GM18907 (cell line): ENCODE data around the gene BCL2.
A peak's percentile ranks its signal among the peaks of the same experiment; 100 is the strongest.

Source experiments
- ATAC-seq: cut with Tn5 transposase; IDR thresholded peaks from one replicate; pipeline ENCODE4 v1.9.1; 2021; ENCODE audit warnings: mild to moderate bottlenecking, moderate library complexity; ENCODE audit not compliant: unreplicated experiment

The BCL2 gene

DNA sequence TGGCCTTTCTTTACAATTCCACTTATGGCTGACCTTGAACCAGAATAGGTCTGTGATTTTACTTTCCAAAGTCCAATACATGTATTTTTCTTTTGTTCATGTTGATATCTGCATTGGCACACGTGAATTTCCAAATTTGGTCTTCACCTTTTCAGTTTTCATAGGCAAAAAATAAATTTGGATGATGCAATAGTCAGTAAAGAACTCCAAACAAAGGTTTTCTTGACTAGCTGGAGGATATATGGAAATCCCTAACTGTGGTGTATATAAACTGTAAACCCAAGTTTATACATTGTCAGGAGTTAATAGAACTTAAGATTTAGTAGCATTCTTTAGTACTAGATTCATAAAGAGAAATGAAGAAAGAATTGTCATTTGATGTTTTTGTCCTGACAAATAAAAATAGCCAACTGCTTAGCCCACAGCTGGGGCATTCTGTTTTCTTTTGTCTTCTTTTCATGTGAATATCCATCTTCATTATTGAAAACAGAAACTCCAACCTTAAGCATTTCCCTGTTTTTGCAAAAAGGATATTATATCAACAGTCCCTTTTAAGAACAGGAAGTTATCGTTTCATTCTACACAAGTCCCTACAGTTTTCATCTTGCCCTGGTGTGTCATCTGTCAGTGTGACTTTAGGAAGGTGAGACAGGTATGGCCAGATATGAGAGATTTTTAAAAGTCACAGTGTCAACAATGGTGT is 132.9 kb downstream of the BCL2 start:
- ATAC-seq = no peak

DNA sequence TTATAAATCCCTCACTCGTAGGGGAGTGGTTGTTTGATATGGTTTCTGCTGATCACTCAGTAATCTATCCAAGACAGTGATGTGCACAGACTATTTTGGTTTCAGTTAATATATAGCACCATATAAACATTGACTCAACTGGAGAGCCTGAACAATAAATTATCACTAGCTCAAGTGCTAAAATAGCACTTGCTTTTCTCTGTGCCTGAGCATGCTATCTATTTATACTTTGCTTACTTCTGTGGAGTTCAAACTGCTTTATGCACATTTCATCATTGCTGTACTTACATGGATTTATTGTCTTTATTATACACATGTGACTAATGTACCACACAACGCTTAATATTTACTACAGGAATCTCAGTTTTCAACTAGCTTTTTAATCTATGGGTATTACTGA is 133.6 kb downstream of the BCL2 start:
- ATAC-seq = no peak

DNA sequence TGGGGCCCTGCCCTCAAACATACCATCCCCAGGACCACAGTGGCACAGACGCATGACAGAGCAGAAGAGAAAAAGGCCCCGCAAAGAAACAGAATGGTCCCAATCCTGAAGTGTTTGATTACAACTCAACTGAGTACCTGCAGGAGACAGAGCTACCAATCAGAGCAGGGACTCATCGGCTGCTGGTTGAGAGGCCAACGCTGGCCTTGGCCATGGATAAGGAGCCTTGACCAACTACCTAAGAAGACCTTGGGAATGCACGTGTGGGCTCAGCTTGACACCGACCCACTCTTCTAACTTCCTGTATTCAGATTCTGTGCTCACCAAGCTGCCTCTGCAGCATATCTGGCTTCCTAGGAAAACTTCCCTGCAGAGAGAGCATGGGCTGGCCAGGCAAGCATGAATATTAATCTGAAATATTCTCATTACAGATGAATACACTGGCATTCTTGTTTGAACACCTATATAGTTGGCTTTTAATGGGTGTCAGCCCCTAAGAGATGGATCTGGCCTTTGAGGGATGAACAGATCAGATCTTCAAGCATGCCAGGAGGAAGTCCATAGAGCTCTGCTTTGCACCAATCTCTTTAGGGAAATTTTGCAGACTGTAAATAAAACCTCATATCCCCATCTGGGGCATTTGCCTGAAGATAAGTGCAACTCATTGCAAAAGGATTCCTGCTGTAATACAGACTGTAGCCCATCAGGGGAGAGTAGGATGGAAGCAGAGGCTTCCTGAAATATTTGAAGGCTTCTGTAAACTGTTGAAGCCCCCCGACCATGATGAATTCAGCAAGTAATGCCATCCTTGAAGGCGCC is 135.4 kb downstream of the BCL2 start:
- ATAC-seq = no peak

DNA sequence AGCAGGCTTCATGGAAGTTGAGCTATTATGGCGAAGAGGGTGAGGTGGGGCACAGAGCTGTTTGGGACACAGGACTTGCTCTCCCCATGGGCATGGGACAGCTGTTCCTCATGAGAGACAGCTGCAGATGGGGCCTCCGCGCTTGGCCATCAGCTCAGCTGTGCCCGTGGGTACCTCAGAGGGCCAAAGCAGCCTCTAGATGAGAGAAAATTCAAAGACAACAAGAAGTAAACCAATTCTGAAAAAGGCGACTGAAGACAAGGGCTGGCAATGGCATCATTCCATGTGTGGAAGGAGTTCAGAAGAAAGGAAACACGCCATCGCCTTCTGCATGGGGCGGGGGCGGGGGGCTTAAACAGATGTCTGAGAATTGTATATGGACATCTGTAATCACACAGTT is 136.2 kb downstream of the BCL2 start:
- ATAC-seq = no peak

DNA sequence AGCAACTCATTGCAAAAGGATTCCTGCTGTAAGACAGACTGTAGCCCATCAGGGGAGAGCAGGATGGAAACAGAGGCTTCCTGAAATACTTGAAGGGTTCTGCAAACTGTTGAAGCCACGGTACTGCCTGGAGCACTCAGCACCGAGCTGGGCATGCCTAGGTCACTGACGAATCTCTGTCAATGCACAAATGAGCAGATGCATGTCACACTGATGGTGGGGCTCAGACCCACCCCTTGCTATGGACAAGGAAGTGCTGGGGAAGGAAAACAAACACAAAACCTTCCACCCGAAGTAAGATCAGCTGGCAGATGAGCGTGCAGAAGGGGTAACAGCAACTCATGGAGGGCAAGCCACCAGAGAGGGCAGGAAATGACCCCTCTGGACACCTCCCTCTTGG is 136.7 kb downstream of the BCL2 start:
- no peak for ATAC-seq

DNA sequence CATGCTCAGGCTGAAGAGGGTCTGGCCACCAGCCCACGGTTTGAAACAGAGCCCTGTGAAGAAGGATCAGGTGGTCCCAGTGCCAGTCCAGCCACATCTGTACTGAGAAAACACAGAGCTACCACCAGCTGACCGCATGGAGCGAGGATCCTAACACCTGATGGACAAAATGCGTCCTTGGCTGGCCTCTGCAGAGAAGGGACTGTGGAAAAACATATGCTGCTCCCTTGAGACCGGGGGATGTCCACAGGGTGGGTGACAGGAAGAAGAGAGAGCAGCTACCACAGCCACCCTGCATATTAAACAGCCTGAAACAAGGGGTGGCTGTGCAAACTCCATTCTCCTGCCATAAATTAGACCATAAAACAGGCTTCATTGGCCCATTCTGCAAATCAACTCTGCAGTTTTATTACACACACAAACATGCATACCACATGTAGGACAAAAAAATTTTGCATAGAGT is 137.2 kb downstream of the BCL2 start:
- no peak for ATAC-seq

DNA sequence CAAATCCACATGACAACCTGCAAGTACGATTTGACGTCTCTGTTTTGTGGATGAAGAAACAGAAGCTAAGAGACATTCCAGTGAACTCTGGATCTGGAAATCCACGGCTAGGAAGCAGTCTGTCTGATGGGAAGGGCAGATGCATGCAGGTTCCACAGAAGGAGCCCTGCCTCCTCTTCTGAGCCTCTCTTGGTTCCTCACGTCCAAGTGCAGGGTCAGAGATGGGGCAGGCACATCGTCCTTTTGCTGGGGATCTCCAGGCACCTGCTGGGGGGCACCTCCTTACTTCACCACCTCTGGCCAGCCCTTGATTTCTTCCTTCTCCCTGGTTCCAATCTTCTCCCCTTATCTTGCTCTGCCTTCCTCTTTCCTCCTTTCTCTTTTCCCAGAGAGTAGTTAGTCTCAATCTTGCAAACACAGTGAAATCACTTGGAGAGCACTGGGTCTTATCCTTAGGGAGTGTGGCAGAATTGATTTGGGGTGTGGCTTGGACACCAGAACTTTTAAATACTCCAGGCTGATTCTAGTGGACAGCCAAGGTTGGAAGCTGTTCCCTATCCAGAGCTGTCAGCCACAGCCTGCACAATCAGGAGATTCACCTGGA is 137.8 kb downstream of the BCL2 start:
- no peak for ATAC-seq

DNA sequence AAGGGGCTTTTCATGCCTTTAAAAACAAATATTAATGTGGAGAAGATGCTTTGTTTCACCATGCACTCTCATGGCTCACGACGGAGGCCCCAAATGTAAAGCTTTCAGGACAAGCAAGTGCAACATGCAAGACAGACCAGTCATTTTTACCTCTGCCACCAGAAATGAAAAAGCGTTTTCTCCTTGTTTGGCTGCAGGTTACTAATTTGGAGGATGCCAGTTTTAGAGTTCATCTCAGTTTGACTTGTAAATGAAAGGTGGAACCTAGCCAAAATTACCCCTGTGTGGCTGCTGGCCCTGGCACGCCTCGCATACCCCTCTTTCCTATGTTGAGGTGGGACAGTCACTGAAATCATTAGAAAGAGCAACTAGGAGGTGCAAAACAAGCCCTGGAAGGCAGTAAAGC is 138.6 kb downstream of the BCL2 start:
- peak; percentile 64 for ATAC-seq

DNA sequence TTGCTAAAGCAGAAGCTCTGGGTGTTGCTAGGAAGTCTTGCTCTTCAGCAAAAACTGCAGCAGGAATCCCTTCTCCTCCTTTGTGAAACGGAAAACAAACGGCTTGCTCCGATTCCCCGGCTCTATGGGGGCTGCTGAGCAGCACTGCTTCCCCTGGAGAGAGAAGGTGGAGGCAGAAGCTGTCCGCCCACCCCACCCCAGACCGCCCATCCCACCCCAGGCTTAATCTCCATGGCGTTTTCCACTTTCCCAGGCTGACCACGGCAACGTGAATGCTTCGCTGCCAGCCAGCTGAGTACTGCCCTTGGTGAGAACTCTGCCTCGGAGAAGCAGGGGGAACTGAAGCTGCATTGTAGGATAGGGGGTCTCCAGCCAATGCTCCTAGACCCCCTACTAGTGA is 139.2 kb downstream of the BCL2 start:
- no peak for ATAC-seq

DNA sequence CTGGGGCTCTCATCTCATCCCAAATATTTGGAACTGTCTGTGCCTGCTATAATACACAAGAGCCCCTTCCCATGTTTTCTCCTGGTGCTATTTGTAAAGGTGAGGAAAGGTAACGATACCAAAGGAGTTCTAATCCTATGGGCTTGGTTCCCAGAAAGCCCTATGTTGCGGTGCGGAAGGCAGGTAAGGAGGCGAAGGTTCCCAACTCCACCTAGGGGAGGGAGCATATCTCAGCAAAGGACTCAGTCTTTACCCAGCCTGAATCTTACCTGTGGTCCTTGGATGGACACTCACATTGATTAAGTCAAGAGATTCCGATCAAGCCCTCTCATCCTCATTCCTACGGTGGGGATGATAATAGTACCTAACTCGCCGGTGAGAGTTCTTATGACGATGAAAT is 140.1 kb downstream of the BCL2 start:
- no peak for ATAC-seq

DNA sequence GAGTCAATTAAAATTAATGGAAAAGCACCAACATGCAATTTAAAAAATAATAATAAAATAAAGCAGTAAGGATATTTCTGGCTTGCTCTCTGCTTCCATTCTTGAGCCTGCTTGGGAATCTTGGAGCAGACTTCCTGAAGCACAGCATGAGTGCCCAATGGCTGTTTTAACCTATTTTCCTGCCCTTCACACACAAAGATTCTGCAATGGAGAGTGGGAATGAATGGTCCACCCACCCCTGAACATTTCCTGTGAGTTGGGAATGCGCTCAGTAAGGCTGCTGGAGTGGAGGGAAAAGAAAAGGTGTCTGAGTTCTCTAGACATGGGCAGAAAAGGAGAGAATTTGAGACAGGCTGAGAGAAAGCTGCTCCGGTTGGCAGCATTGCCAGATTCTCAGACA is 140.6 kb downstream of the BCL2 start:
- no peak for ATAC-seq

DNA sequence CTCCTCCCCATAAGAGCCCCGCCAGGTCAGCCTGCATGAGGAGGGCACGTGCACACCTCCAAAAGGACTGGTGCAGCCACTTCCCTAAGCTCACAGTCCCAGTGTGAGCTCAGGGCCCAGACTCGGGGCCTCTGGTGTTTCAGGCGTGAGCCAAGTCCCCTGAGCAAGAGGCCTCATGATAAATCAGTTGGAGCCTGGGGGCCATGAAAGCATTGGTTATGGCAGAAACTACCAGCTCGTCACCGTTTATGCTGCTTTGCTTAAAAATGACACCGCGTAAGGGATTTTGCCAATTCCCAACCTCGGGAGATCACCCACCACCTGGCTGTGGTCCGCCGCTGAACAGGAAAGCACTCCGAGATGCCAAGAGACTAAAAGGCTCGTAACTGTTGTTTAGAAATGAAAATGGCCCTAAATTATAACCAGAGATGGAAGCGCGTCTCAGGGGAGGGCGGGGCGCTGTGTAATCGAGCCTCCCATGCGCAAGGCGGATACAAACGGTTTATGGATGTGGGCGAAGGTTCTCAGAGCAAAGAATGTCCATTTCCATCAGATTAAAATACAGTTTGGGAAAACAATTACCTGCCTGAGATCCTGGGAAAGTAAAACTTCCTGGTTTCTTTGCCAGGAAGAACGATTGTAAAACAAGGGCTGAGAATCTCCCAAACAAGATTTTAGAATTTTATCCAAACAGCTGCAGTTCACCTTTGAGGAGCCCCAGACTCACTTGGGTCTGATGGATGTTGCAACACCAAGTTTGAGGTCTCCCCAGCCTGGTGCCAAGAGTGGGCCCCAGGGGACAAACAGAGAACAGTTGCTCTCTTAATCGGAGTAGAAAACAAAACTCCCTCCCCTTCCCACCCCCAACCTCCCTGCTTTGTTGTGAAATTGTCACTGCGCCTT is 141.4 kb downstream of the BCL2 start:
- ATAC-seq = peak; percentile 24

DNA sequence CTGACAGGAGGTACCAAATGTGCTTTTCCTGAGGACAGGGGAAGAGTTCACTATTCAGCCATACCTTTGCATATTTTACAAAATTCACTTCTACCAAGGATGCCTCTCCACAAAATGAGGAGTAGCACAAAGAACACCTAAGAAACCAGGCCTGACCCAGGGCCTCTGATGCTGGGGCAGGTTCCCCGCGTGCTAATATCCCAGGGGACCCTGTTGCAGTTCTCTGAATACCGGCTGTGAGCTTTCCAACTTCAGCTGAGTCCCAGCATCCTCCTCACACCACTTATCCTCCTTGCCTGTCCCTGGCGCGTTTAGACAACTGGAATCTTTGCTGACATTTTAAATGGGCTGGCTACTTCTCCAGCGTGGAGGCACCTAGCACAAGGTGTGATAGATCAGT is 142.3 kb downstream of the BCL2 start:
- ATAC-seq = no peak

DNA sequence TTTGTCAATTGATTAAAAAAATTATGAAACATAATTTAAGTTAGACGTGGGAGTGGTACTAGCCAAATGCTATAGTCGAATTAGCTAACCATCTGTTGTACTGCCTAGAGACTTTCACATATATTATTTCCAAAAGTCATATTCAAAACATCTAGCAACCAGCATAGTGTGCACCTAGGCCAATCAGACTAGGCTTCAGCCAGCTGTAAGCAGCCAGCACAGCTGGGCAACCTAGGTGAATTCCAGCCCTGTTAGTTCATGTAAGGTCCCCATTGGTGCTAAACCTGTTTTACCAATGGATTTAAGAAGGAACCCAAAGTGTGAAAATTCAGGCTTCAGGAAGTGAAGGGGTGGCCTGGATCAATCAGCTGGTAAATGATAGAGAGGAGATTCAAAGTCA is 144.3 kb downstream of the BCL2 start:
- peak; percentile 53 for ATAC-seq

DNA sequence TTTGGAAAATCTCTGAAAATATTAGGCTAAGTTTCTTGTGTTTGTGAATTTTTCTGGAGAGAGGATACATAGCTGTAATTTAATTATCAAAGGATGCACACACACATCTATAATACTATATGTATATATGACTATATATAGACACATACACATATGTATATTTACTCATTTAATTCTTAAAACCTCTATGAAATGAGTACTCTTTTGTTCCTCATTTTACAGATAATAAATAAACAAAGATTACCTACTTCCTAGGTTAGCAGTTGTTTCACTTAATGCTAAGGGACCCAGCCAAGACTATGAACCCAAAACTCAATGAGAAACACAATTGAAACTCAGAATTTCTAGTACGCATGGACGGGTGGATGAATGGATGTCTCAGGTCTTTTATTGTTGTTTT is 145.6 kb downstream of the BCL2 start:
- ATAC-seq = no peak

DNA sequence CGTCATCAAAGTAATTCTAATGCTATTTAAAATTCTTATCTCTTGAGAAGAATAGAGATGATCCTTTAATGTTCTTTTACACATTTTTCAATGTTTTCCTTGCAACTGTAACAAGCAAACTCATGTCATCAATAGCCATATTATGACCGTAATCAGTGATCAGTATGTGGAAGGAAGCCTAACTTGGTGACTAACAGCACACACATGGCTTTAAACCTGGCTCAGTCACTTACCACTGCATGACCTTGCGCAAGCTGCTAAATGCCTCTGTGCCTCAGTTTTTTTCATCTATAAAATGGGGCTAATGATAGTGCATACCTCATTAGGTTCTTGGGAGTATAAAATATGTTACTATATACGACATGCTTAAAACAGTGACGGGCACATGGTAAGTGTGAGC is 149.7 kb downstream of the BCL2 start:
- no peak for ATAC-seq

DNA sequence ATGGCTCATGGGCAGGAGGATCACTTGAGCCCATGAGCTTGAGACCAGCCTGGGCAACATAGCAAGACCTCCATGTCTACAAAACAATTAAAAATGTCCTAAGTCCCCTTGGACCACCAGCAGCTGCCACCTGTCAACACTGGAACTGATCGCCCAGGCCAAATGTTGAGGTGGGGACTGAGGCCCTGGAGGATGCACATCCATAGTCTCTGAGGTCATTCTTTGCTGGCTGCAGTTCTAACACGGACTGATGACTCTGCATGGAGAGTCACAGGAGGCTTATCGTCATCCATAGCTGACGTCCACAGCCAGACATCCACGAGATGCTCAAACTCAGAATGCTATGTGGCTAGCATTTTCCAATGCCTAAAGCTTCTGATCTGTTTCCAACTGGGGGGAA is 151.3 kb downstream of the BCL2 start:
- ATAC-seq = no peak

DNA sequence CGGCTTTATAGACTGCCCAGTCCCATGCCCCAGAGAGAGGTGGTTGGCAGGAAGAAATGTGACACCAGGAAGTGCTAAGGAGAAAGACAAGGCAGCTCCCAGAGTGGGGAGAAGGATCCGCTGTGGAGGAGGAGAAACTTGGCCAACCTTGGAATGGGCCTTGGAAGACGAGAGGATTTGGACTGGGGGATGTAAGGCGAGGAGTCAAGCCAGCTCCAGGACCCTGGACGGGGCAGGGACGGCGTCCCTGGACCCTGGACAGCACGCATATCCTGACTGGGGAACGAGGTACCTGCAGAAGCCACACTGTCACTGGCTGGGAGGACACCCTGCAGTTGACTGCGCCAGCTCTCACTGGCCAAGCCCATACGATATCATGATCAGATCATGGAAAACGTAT is 153.4 kb downstream of the BCL2 start:
- ATAC-seq = no peak

DNA sequence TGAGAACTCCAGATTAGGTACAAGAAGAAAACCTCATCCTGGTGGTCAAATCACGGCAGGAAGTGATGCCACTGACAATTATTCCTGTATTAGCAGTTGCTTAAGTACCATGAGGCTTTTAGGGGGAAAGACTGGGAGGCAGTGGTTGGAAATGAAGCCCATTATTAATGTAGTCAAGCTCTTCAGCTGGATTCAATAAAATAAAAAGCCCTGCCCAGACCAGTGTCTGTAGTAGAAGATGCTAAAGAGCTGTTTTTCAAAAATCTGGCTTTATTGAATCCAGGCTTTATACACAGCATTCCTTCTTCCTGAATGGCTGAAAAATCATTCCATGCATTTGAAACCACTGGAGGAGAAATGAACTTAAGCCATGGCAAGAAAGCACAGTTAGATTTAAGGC is 155.2 kb downstream of the BCL2 start:
- ATAC-seq = no peak

DNA sequence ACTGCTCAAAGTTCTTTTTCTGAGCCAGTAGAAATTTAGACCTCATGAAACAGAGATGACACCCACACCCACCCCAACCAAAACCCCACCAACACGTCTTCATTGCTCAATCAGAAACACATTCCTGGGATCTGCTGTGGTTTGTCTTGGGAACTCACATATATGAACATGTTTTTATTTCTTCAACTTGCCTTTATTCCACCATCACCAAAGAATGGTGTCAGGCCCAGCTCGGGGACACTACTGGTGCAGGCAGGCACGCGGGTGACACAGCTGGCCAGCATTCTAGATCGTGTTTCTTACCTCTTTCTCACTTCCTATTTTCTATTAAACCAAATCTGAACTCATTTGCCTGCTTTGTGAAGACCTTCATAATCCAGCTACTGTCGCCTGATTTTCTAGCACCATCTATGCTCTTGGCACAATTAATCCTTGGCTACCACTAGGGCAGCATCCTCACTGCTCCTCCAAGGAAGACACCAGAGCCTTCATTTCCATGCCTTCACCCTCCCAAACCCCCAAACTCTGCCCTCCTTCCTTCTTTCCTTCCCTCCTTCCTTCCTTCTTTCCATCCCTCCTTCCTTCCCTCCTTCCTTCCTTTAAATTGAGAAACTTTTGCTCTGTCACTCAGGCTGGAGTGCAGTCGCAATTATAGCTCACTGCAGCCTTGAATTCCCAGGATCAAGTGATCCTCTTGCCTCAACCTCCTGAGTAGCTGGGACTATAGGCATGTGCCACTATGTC is 157.1 kb downstream of the BCL2 start:
- ATAC-seq = peak; percentile 28
